NB4 (cell line): ENCODE measurements around the gene CDC16.

Experiments
- POLR2A ChIP-seq: IDR thresholded peaks from 2 replicates; pipeline ENCODE4 v1.6.1; 2011; ENCODE audit warnings: mild to moderate bottlenecking; ENCODE audit not compliant: insufficient read length; ENCODE audit errors: extremely low read depth
- TF ChIP-seq, protein P1 (sequence below): IDR thresholded peaks from 2 replicates; pipeline ENCODE4 v1.6.1; 2011; ENCODE audit warnings: low read depth, low read length

- no peak for TF ChIP-seq POLR2A
- TF ChIP-seq, protein P1, sequence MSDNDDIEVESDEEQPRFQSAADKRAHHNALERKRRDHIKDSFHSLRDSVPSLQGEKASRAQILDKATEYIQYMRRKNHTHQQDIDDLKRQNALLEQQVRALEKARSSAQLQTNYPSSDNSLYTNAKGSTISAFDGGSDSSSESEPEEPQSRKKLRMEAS = no peak
Measured at GRCh38 chr13:114196629-114197028, 38.1 kb upstream of the CDC16 start.
